WTC11 (cell line): ENCODE data around the gene NPB. TPM values are rescaled to one million over a fixed set of nuclear protein-coding genes. Genes with fewer than 3 reads are reported as not detected.

ENCODE experiments used
- ATAC-seq: fragments of 200-7000 bp; cut with Tn5 transposase; 2 replicates; pipeline ENCODE4 v1.10.0; 2021; ENCODE audit warnings: mild to moderate bottlenecking, moderate library complexity
- CTCF ChIA-PET: fragments of 300-600 bp; sonication (Branson Sonifier 250); formaldehyde crosslinking; loops from one replicate; lab custom pipeline; 2021; ENCODE audit warnings: antibody characterized with exemption; lab: Charles Lee
- POLR2A ChIA-PET: fragments of 350-600 bp; sonication (Branson Sonifier 250); formaldehyde crosslinking; loops from one replicate; lab custom pipeline; 2021; ENCODE audit warnings: antibody characterized with exemption; lab: Charles Lee
- DNase-seq: peaks from one replicate; pipeline ENCODE4 v3.0.0; 2021; ENCODE audit warnings: low spot score
- H3K27ac Mint-ChIP-seq: 2 replicates; pipeline ENCODE4 v1.8.0; 2021; ENCODE audit warnings: mixed read lengths
- H3K27me3 Mint-ChIP-seq: 2 replicates; pipeline ENCODE4 v1.8.0; 2021; ENCODE audit warnings: low read depth, mild to moderate bottlenecking, moderate library complexity, mixed read lengths
- H3K36me3 Mint-ChIP-seq: 2 replicates; pipeline ENCODE4 v1.8.0; 2021; ENCODE audit warnings: mixed read lengths
- H3K4me1 Mint-ChIP-seq: 2 replicates; pipeline ENCODE4 v1.8.0; 2022; ENCODE audit warnings: mixed read lengths
- H3K4me3 Mint-ChIP-seq: 2 replicates; pipeline ENCODE4 v1.8.0; 2021; ENCODE audit warnings: mild to moderate bottlenecking, moderate library complexity, mixed read lengths
- H3K9me3 Mint-ChIP-seq: 2 replicates; pipeline ENCODE4 v1.8.0; 2021; ENCODE audit warnings: mixed read lengths
- ATF1 ChIP-seq: sonication (generic); formaldehyde crosslinking; IDR thresholded peaks from 2 replicates; pipeline ENCODE4 v1.8.1; 2023; ENCODE audit warnings: mild to moderate bottlenecking, moderate library complexity, missing genetic modification reagents
- ATF2 ChIP-seq: sonication (generic); formaldehyde crosslinking; IDR thresholded peaks from 2 replicates; pipeline ENCODE4 v1.8.1; 2022; ENCODE audit warnings: low read depth, missing genetic modification reagents, borderline replicate concordance
- CBFB ChIP-seq: sonication (generic); formaldehyde crosslinking; IDR thresholded peaks from 2 replicates; pipeline ENCODE4 v1.8.1; 2022; ENCODE audit warnings: mild to moderate bottlenecking, low read depth, missing genetic modification reagents
- CREM ChIP-seq: sonication (generic); formaldehyde crosslinking; IDR thresholded peaks from 2 replicates; pipeline ENCODE4 v1.8.1; 2022; ENCODE audit warnings: mild to moderate bottlenecking, missing genetic modification reagents, moderate library complexity
- GRHL2 ChIP-seq: fragments of 250-450 bp; sonication (Bioruptor Pico); IDR thresholded peaks from 2 replicates; pipeline ENCODE4 v1.8.0; 2022; ENCODE audit warnings: mild to moderate bottlenecking, moderate library complexity; ENCODE audit not compliant: insufficient replicate concordance, severe bottlenecking
- GTF2I ChIP-seq: fragments of 250-450 bp; sonication (Bioruptor Pico); conservative IDR thresholded peaks from 2 replicates; pipeline ENCODE4 v1.4.0; 2021; ENCODE audit warnings: mild to moderate bottlenecking
- MAX ChIP-seq: sonication (generic); formaldehyde crosslinking; IDR thresholded peaks from 2 replicates; pipeline ENCODE4 v1.8.0; 2022; ENCODE audit warnings: mild to moderate bottlenecking, missing genetic modification reagents
- NFYB ChIP-seq: sonication (generic); formaldehyde crosslinking; conservative IDR thresholded peaks from 2 replicates; pipeline ENCODE4 v1.8.0; 2022; ENCODE audit warnings: low read depth, missing genetic modification reagents
- NR2C2 ChIP-seq: sonication (generic); formaldehyde crosslinking; IDR thresholded peaks from 2 replicates; pipeline ENCODE4 v1.8.0; 2022; ENCODE audit warnings: mild to moderate bottlenecking, missing genetic modification reagents
- OVOL2 ChIP-seq: fragments of 250-450 bp; sonication (Bioruptor Pico); IDR thresholded peaks from 2 replicates; pipeline ENCODE4 v1.9.0; 2021; ENCODE audit warnings: mild to moderate bottlenecking, borderline replicate concordance
- PRRX2 ChIP-seq: fragments of 250-450 bp; sonication (Bioruptor Pico); IDR thresholded peaks from 2 replicates; pipeline ENCODE4 v1.8.0; 2021; ENCODE audit warnings: mild to moderate bottlenecking
- RELA ChIP-seq: sonication (generic); formaldehyde crosslinking; IDR thresholded peaks from 2 replicates; pipeline ENCODE4 v1.8.1; 2022; ENCODE audit warnings: missing genetic modification reagents, mild to moderate bottlenecking, borderline replicate concordance
- ZNF281 ChIP-seq: sonication (generic); formaldehyde crosslinking; IDR thresholded peaks from 2 replicates; pipeline ENCODE4 v1.8.0; 2023; ENCODE audit warnings: mild to moderate bottlenecking, missing genetic modification reagents
- ZNF396 ChIP-seq: fragments of 250-450 bp; sonication (Bioruptor Pico); IDR thresholded peaks from 2 replicates; pipeline ENCODE4 v1.8.0; 2021; ENCODE audit warnings: mild to moderate bottlenecking, moderate library complexity, borderline replicate concordance
- total RNA-seq: library from RNA; stranded (reverse); gene quantifications from 3 replicates; pipeline ENCODE4 v1.2.3, GENCODE V29; 2021
- TF ChIP-seq, protein P1 (sequence below): sonication (generic); formaldehyde crosslinking; conservative IDR thresholded peaks from 2 replicates; pipeline ENCODE4 v1.8.1; 2023; ENCODE audit warnings: mild to moderate bottlenecking, low read depth, missing genetic modification reagents, moderate library complexity
- TF ChIP-seq, protein P2 (sequence below): fragments of 250-450 bp; sonication (Bioruptor Pico); IDR thresholded peaks from 2 replicates; pipeline ENCODE4 v1.9.0; 2021; ENCODE audit warnings: mild to moderate bottlenecking
- TF ChIP-seq, protein P3 (sequence below): sonication (generic); formaldehyde crosslinking; IDR thresholded peaks from 2 replicates; pipeline ENCODE4 v1.8.1; 2023; ENCODE audit warnings: mild to moderate bottlenecking, missing genetic modification reagents
- TF ChIP-seq, protein P4 (sequence below): fragments of 250-450 bp; sonication (Bioruptor Pico); conservative IDR thresholded peaks from 2 replicates; pipeline ENCODE4 v1.9.0; 2021; ENCODE audit warnings: mild to moderate bottlenecking
- TF ChIP-seq, protein P5 (sequence below): fragments of 250-450 bp; sonication (Bioruptor Pico); IDR thresholded peaks from 2 replicates; pipeline ENCODE4 v1.9.0; 2021; ENCODE audit warnings: mild to moderate bottlenecking
- TF ChIP-seq, protein P6 (sequence below): sonication (generic); formaldehyde crosslinking; IDR thresholded peaks from 2 replicates; pipeline ENCODE4 v1.8.1; 2023; ENCODE audit warnings: mild to moderate bottlenecking, missing genetic modification reagents

NPB gene
- total RNA-seq, 1 experiment from 2014 or later = 1.9 TPM

DNA sequence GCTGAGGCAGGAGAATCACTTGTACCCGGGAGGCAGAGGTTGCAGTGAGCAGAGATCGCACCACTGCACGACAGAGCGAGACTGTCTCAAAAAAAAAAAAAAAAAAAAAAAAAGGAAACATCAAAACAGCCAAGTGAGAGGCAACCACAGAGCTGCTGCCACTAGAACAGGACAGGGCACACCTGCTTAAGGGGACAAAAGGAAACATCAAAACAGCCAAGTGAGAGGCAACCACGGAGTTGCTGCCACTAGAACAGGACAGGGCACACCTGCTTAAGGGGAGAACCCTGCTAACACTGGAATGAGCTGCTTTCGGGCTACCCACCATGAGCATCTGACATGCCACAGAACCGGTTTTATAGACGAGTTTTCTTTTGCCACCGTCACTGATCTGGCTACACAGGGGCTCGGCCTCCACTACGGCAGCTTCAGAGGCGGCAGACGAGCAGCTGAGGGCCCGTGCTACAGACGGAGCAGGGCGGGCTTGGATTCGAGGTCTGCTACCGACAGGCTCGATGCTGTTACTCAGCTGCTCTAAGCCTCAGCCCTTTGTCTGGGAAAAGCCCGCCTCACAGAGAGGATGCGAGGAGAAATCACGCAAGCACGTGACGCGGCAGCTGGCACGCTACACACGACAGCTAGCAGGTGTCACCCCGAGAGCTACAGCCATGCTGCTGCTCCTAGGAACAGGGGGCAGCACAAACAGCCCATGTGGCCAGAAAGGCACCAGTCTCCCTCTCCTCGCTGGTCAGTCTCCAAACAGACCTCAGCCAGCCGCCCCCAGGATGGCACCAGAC, 43.7 kb upstream of the NPB start:
- DNase-seq (no peak), ATAC-seq (no peak)
- no peaks in the 10 kb centered on the region; the same call in 1 of the 2 replicates for H3K27me3 Mint-ChIP-seq
- no peak overlapping the region for H3K27ac Mint-ChIP-seq
- ChIA-PET POLR2A (no interaction called here), CTCF (interaction anchor here (0.6 to 1.5 kb wide), 2 partner anchors 11 to 123 kb away, joined by 3 to 6 read pairs; no protein-coding TSS in a partner anchor)
- H3K9me3 Mint-ChIP-seq = no peaks in the 10 kb centered on the region
- peaks cover 21% of the 10 kb centered on the region for H3K4me1 Mint-ChIP-seq
- no peak for TF ChIP-seq NR2C2 (CRISPR knock-in tag)
- no peak for TF ChIP-seq NFYB (CRISPR knock-in tag)
- no peak for TF ChIP-seq CBFB (CRISPR knock-in tag)
- TF ChIP-seq, protein P1, sequence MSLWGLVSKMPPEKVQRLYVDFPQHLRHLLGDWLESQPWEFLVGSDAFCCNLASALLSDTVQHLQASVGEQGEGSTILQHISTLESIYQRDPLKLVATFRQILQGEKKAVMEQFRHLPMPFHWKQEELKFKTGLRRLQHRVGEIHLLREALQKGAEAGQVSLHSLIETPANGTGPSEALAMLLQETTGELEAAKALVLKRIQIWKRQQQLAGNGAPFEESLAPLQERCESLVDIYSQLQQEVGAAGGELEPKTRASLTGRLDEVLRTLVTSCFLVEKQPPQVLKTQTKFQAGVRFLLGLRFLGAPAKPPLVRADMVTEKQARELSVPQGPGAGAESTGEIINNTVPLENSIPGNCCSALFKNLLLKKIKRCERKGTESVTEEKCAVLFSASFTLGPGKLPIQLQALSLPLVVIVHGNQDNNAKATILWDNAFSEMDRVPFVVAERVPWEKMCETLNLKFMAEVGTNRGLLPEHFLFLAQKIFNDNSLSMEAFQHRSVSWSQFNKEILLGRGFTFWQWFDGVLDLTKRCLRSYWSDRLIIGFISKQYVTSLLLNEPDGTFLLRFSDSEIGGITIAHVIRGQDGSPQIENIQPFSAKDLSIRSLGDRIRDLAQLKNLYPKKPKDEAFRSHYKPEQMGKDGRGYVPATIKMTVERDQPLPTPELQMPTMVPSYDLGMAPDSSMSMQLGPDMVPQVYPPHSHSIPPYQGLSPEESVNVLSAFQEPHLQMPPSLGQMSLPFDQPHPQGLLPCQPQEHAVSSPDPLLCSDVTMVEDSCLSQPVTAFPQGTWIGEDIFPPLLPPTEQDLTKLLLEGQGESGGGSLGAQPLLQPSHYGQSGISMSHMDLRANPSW (CRISPR knock-in tag) = no peak
- TF ChIP-seq ATF1 (CRISPR knock-in tag) = no peak
- no peak for TF ChIP-seq GTF2I (CRISPR knock-in tag)
- TF ChIP-seq, protein P2, sequence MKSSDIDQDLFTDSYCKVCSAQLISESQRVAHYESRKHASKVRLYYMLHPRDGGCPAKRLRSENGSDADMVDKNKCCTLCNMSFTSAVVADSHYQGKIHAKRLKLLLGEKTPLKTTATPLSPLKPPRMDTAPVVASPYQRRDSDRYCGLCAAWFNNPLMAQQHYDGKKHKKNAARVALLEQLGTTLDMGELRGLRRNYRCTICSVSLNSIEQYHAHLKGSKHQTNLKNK = no peak
- TF ChIP-seq ZNF281 (CRISPR knock-in tag) = no peak
- TF ChIP-seq CREM (CRISPR knock-in tag) = no peak
- TF ChIP-seq ATF2 (CRISPR knock-in tag) = no peak
- TF ChIP-seq MAX (CRISPR knock-in tag) = no peak
- no peak for TF ChIP-seq PRRX2 (CRISPR knock-in tag)
- TF ChIP-seq, protein P3, sequence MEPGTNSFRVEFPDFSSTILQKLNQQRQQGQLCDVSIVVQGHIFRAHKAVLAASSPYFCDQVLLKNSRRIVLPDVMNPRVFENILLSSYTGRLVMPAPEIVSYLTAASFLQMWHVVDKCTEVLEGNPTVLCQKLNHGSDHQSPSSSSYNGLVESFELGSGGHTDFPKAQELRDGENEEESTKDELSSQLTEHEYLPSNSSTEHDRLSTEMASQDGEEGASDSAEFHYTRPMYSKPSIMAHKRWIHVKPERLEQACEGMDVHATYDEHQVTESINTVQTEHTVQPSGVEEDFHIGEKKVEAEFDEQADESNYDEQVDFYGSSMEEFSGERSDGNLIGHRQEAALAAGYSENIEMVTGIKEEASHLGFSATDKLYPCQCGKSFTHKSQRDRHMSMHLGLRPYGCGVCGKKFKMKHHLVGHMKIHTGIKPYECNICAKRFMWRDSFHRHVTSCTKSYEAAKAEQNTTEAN (CRISPR knock-in tag) = no peak
- TF ChIP-seq OVOL2 = no peak
- TF ChIP-seq, protein P4, sequence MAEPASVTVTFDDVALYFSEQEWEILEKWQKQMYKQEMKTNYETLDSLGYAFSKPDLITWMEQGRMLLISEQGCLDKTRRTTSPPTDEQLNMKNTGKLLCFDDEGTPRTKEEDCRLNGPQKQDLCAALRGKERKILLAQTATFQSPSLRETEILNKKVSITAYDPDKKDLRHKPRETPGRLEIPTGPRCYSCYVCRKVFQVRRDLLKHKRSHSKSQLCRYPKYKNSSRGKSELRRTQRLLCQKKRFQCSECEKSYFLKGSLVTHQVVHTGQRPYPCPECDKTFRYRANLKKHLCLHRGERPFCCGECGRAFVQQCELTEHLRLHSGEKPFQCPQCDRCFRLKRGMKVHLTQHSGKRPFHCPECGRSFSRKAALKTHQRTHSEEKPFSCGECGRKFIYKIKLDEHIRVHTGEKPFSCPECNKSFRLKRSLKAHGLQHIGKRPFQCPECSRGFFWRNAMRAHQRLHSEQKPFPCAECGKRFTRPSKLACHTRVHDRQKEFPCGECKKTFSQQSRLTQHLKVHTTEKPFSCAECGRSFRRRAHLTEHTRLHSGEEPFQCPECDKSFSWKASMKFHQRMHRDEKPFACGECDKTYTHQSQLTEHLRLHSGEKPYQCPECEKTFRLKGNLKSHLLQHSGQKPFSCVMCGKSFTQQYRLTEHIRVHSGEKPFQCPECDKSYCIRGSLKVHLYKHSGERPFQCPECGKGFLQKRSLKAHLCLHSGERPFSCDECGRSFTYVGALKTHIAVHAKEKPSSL = no peak
- TF ChIP-seq, protein P5, sequence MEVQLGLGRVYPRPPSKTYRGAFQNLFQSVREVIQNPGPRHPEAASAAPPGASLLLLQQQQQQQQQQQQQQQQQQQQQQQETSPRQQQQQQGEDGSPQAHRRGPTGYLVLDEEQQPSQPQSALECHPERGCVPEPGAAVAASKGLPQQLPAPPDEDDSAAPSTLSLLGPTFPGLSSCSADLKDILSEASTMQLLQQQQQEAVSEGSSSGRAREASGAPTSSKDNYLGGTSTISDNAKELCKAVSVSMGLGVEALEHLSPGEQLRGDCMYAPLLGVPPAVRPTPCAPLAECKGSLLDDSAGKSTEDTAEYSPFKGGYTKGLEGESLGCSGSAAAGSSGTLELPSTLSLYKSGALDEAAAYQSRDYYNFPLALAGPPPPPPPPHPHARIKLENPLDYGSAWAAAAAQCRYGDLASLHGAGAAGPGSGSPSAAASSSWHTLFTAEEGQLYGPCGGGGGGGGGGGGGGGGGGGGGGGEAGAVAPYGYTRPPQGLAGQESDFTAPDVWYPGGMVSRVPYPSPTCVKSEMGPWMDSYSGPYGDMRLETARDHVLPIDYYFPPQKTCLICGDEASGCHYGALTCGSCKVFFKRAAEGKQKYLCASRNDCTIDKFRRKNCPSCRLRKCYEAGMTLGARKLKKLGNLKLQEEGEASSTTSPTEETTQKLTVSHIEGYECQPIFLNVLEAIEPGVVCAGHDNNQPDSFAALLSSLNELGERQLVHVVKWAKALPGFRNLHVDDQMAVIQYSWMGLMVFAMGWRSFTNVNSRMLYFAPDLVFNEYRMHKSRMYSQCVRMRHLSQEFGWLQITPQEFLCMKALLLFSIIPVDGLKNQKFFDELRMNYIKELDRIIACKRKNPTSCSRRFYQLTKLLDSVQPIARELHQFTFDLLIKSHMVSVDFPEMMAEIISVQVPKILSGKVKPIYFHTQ (CRISPR knock-in tag) = no peak
- no peak for TF ChIP-seq RELA (CRISPR knock-in tag)
- no peak for TF ChIP-seq ZNF396 (CRISPR knock-in tag)
- no peak for TF ChIP-seq GRHL2 (CRISPR knock-in tag)
- TF ChIP-seq, protein P6, sequence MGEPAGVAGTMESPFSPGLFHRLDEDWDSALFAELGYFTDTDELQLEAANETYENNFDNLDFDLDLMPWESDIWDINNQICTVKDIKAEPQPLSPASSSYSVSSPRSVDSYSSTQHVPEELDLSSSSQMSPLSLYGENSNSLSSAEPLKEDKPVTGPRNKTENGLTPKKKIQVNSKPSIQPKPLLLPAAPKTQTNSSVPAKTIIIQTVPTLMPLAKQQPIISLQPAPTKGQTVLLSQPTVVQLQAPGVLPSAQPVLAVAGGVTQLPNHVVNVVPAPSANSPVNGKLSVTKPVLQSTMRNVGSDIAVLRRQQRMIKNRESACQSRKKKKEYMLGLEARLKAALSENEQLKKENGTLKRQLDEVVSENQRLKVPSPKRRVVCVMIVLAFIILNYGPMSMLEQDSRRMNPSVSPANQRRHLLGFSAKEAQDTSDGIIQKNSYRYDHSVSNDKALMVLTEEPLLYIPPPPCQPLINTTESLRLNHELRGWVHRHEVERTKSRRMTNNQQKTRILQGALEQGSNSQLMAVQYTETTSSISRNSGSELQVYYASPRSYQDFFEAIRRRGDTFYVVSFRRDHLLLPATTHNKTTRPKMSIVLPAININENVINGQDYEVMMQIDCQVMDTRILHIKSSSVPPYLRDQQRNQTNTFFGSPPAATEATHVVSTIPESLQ = no peak
- H3K36me3 Mint-ChIP-seq = peaks cover 46% of the 10 kb centered on the region
- H3K4me3 Mint-ChIP-seq = peak overlapping the region; percentile 87
